ENCODE data around the gene GALNT18. TPM values are rescaled to one million over a fixed set of nuclear protein-coding genes. Genes with fewer than 3 reads are reported as not detected.

The GALNT18 gene
- total RNA-seq, 6 experiments from 2014 or later: 3.7 to 11.4 (median 7.8) TPM

DNA sequence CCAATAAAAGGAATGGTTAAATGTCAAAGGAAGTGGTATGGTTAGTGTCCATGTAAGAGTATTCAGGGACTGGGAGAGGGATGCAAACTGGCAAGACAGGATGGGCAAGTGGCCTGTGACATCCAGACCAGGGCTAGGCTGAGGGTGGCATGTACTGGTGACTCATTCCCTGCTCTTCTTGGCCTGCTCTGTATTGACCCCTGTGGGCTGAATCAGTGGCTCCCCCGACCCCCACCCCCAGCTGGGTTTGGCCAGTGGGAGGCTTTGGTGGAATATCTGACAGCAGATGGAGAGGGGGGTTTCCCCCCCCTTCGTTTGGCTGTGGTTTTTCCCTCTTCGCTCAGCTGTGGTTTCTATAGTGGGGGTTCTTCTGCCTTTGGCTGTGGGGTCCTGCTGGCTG is 356.5 kb downstream of the GALNT18 start:
- H3K27me3 ChIP-seq: no peaks in the 10 kb centered on the region
- DNase-seq (no peak), ATAC-seq (no peak)
- H3K4me3 ChIP-seq: no peak overlapping the region
- no peaks in the 10 kb centered on the region for H3K4me1 ChIP-seq
- no peak for TF ChIP-seq POLR2A (IDR thresholded peaks at IDR 0.05)
- TF ChIP-seq, protein P1, sequence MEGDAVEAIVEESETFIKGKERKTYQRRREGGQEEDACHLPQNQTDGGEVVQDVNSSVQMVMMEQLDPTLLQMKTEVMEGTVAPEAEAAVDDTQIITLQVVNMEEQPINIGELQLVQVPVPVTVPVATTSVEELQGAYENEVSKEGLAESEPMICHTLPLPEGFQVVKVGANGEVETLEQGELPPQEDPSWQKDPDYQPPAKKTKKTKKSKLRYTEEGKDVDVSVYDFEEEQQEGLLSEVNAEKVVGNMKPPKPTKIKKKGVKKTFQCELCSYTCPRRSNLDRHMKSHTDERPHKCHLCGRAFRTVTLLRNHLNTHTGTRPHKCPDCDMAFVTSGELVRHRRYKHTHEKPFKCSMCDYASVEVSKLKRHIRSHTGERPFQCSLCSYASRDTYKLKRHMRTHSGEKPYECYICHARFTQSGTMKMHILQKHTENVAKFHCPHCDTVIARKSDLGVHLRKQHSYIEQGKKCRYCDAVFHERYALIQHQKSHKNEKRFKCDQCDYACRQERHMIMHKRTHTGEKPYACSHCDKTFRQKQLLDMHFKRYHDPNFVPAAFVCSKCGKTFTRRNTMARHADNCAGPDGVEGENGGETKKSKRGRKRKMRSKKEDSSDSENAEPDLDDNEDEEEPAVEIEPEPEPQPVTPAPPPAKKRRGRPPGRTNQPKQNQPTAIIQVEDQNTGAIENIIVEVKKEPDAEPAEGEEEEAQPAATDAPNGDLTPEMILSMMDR (IDR thresholded peaks at IDR 0.05): no peak
- WGBS (ENCODE audit: insufficient coverage, low coverage, low lambda C conversion rate, missing lambda C conversion rate): no CpG with 5 or more reads among the region's 3 CpGs
- no peaks in the 10 kb centered on the region for H3K36me3 ChIP-seq
- H3K9me3 ChIP-seq: no peaks in the 10 kb centered on the region
- no peak overlapping the region for H3K27ac ChIP-seq
- intact Hi-C loops (cut with DNase I): loop anchor here in 1 of 2 donors (10.0 kb wide), 1 partner anchor 221 kb away; no protein-coding TSS in a partner anchor

DNA sequence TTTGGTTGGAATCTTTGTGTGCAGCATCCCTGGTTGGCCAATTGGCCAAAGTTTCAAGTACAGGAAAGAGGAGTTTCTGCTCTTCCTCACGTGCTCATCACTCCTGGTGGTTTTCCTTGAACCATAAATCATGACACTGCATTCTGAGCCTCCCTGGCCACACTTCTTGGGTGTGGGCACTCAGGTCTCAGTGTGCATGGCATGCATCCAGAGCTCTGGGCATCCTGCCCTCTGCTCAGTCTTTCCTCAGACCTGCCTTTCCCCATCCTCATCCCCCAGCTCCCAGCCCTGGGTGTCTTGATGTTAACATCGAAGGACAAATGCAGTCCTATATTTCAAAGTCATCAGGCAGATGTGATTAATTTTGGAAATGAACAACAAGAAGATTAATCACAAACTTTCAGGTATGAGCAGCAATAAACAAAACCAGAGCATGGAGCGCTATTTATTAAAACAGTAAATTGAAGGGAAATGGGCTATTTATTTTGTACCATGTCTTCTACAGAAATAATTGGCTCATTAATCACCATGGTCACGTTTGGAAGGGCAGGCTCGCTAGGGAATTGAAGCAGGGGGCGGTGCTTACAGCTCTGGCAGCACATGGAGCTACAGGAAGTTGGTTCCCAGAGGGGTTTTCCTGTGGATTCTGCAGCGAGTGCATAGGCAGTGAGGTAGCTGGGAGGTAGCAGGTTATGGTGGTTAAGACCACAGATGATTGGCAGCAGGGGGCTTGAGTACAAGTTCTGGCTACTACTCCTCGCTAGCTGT is 358.4 kb downstream of the GALNT18 start:
- Histone ChIP-seq H3K4me3 (no peak overlapping the region), H3K27ac (no peak overlapping the region), H3K27me3 (no peaks in the 10 kb centered on the region), H3K9me3 (no peaks in the 10 kb centered on the region), H3K4me1 (no peaks in the 10 kb centered on the region), H3K36me3 (no peaks in the 10 kb centered on the region)
- DNase-seq (no peak), ATAC-seq (no peak)
- intact Hi-C loops (cut with DNase I): loop anchor here in 1 of 2 donors (10.0 kb wide), 1 partner anchor 219 kb away; no protein-coding TSS in a partner anchor
- no peak for TF ChIP-seq POLR2A (IDR thresholded peaks at IDR 0.05)
- TF ChIP-seq, protein P1 (IDR thresholded peaks at IDR 0.05): no peak
- 74% methylated on average over 6 of the region's 8 CpGs for WGBS (ENCODE audit: insufficient coverage, low coverage, low lambda C conversion rate, missing lambda C conversion rate)

DNA sequence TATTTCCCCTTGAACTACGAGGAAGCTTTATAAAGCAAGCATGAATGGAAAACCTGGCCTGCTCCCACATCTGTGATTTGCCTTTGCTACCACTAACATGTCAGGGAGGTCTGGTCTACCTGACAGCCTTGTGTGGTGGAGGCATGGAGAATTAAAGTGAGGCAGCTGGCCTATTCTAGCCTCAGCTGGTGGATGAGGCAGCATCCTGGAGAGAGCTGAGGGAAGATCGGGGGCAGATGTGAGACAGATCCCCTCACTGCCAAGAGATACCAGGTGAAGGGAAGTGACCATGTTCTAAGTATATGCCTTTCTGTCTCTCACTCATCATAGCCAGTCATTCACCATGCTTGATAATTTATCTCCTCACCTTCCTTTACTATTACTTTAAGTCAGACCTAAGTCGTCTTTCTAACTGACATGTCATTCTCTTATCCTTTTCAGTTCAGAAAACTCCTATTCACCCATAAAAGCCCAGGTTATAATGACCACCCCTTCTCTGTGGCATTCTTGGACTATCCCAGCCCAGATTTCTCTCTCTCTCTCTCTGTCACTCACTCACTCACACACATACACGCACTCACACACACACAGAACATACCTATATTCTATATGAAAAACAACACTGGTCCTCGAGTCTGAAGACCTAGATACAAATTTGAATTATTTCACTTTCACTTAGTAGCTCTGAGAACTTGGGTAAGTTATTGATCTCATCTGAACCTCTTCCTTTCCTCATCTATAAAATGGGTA is 359.5 kb downstream of the GALNT18 start:
- H3K4me3 ChIP-seq: no peak overlapping the region

DNA sequence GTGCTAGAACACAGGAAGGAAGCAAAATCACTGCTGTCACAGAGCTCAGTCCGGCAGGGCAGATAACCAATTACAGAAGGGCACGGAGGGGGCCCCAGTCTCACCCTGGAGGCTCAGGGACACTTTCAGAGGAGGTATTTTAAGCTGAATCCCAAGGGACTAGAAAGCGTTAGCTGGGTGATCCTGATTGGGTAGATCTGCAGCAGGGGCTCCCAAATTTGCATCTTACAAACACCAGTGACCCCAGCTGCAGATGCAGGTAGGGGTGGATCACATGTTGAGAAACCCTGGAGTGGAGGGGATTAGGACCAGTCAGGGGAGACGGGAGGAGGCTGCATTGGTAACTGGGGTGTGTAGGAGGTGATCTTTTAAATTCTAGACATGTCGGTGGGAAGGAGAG is 360.2 kb downstream of the GALNT18 start:
- Histone ChIP-seq H3K27me3 (no peaks in the 10 kb centered on the region), H3K4me1 (no peaks in the 10 kb centered on the region), H3K9me3 (no peaks in the 10 kb centered on the region), H3K4me3 (no peak overlapping the region), H3K36me3 (no peaks in the 10 kb centered on the region), H3K27ac (no peak overlapping the region)
- no peak for ATAC-seq
- 86% methylated on average over 3 of the region's 5 CpGs for WGBS (ENCODE audit: insufficient coverage, low coverage, low lambda C conversion rate, missing lambda C conversion rate)
- DNase-seq: no peak
- TF ChIP-seq, protein P1 (IDR thresholded peaks at IDR 0.05): no peak
- no peak for TF ChIP-seq POLR2A (IDR thresholded peaks at IDR 0.05)
- intact Hi-C loops (cut with DNase I): loop anchor here in 1 of 2 donors (10.0 kb wide), 1 partner anchor 217 kb away; no protein-coding TSS in a partner anchor

More for the DNA sequence above, 359.5 kb downstream of the GALNT18 start:
- TF ChIP-seq, protein P1 (IDR thresholded peaks at IDR 0.05): no peak
- no peak for TF ChIP-seq POLR2A (IDR thresholded peaks at IDR 0.05)
- ATAC-seq: no peak
- H3K4me1 ChIP-seq: no peaks in the 10 kb centered on the region
- no peaks in the 10 kb centered on the region for H3K9me3 ChIP-seq
- no peaks in the 10 kb centered on the region for H3K27me3 ChIP-seq
- DNase-seq: no peak
- intact Hi-C loops (cut with DNase I): loop anchor here in 1 of 2 donors (10.0 kb wide), 1 partner anchor 218 kb away; no protein-coding TSS in a partner anchor
- 91% methylated on average over 3 of the region's 5 CpGs for WGBS (ENCODE audit: insufficient coverage, low coverage, low lambda C conversion rate, missing lambda C conversion rate)
- H3K27ac ChIP-seq: no peak overlapping the region
- H3K36me3 ChIP-seq: no peaks in the 10 kb centered on the region

Measured in right lobe of liver (tissue), 6 donors.